H1 (cell line): Measurements from ENCODE around the gene CD44. TPM values are rescaled to one million over a fixed set of nuclear protein-coding genes. Genes with fewer than 3 reads are reported as not detected.

Experiments used
- CTCF ChIA-PET: fragments of 300-600 bp; sonication (Branson Sonifier 250); formaldehyde crosslinking; loops from one replicate; lab custom pipeline; 2021; ENCODE audit not compliant: partially characterized antibody; lab: Charles Lee
- POLR2A ChIA-PET: fragments of 300-600 bp; sonication (Branson Sonifier 250); formaldehyde crosslinking; loops from one replicate; lab custom pipeline; 2021; ENCODE audit warnings: inconsistent platforms; ENCODE audit not compliant: partially characterized antibody; lab: Charles Lee
- DNase-seq, 2 experiments: peaks; one replicate each; pipeline versions ENCODE4 v3.0.0 to v3.0.0-alpha.2; 2010 to 2022; ENCODE audit warnings: low spot score in 2 of 2, low read depth in 1 of 2, mixed read lengths in 1 of 2
- FAIRE-seq: peaks from 2 replicates; lab custom pipeline; 2011; peaks lifted over from hg19 to GRCh38; lab: Jason Lieb, UNC
- H2AFZ ChIP-seq: 2 replicates; pipeline ENCODE4 v1.8.1; 2012; ENCODE audit warnings: low read length, inconsistent platforms
- H2AK5ac ChIP-seq: 2 replicates; pipeline ENCODE4 v1.6.1; 2013; ENCODE audit warnings: low read depth, low read length
- H2BK120ac ChIP-seq: replicated peaks from 2 replicates; pipeline ENCODE3; 2013; ENCODE audit warnings: low read depth, low read length, inconsistent platforms
- H2BK12ac ChIP-seq: 2 replicates; pipeline ENCODE4 v1.6.1; 2013; ENCODE audit warnings: low read depth, low read length
- H2BK15ac ChIP-seq: 2 replicates; pipeline ENCODE4 v1.6.1; 2013; ENCODE audit warnings: low read length
- H2BK20ac ChIP-seq: 2 replicates; pipeline ENCODE4 v1.6.1; 2013; ENCODE audit warnings: low read length
- H2BK5ac ChIP-seq: 2 replicates; pipeline ENCODE4 v1.6.1; 2013; ENCODE audit warnings: low read depth, low read length
- H3K14ac ChIP-seq: 2 replicates; pipeline ENCODE4 v1.6.1; 2013; ENCODE audit warnings: inconsistent platforms; ENCODE audit not compliant: insufficient read length
- H3K18ac ChIP-seq: 2 replicates; pipeline ENCODE4 v1.6.1; 2013; ENCODE audit warnings: low read length; ENCODE audit errors: extremely low read depth
- H3K23ac ChIP-seq: 2 replicates; pipeline ENCODE4 v1.6.1; 2013; ENCODE audit warnings: inconsistent platforms; ENCODE audit not compliant: insufficient read length
- H3K23me2 ChIP-seq: 2 replicates; pipeline ENCODE4 v1.6.1; 2013; ENCODE audit warnings: low read depth, low read length
- H3K27ac ChIP-seq: 2 replicates; pipeline ENCODE4 v1.6.1; 2011; ENCODE audit warnings: low read depth, low read length, inconsistent platforms
- H3K27me3 ChIP-seq, 4 experiments: replicated peaks in 1 of 4; 1 replicate in 1 of 4; 2 replicates in 3 of 4; pipeline versions ENCODE4 v1.6.1 to v1.8.1; 2011 to 2013; ENCODE audit warnings: low read length in 3 of 4, mild to moderate bottlenecking in 3 of 4, inconsistent platforms in 2 of 4, mixed read lengths in 2 of 4, moderate library complexity in 1 of 4; ENCODE audit not compliant: control insufficient read depth in 3 of 4, insufficient read depth in 3 of 4; ENCODE audit errors: extremely low read depth in 1 of 4
- H3K36me3 ChIP-seq, 4 experiments: 2 replicates each; pipeline versions ENCODE4 v1.6.1 to v1.8.1; 2011 to 2013; ENCODE audit warnings: mild to moderate bottlenecking in 4 of 4, low read length in 3 of 4, moderate library complexity in 2 of 4, control low read depth in 1 of 4, inconsistent platforms in 1 of 4; ENCODE audit not compliant: insufficient read depth in 4 of 4, control insufficient read depth in 2 of 4
- H3K4ac ChIP-seq: replicated peaks from 2 replicates; pipeline ENCODE3; 2013; ENCODE audit warnings: low read length, low read depth, mixed read lengths, inconsistent platforms; ENCODE audit not compliant: insufficient read length
- H3K4me1 ChIP-seq, 4 experiments: replicated peaks in 1 of 4; 1 replicate in 1 of 4; 2 replicates in 3 of 4; pipeline versions ENCODE4 v1.6.1 to v1.8.1; 2011 to 2013; ENCODE audit warnings: low read length in 3 of 4, inconsistent platforms in 2 of 4, mixed read lengths in 1 of 4; ENCODE audit not compliant: insufficient read depth in 4 of 4, control insufficient read depth in 3 of 4
- H3K4me2 ChIP-seq, 2 experiments: 2 replicates each; pipeline versions ENCODE4 v1.6.1 to v1.8.1; 2011 to 2013; ENCODE audit warnings: low read depth in 2 of 2, low read length in 2 of 2, control low read depth in 1 of 2, inconsistent platforms in 1 of 2, mild to moderate bottlenecking in 1 of 2; ENCODE audit not compliant: insufficient read depth in 1 of 2
- H3K4me3 ChIP-seq, 4 experiments: fragments of 200-600, 300-600 bp in 1 of 4; sonication (generic), shearing (Covaris generic), sonication (Bioruptor Twin) in 1 of 4; 2 replicates each; pipeline versions ENCODE4 v1.5.1 to v1.8.1; 2011 to 2016; ENCODE audit warnings: low read length in 4 of 4, low read depth in 3 of 4, control low read depth in 2 of 4, inconsistent platforms in 2 of 4, mild to moderate bottlenecking in 2 of 4, mixed read lengths in 1 of 4, moderate library complexity in 1 of 4; ENCODE audit not compliant: insufficient read depth in 2 of 4; ENCODE audit errors: extremely low read depth in 1 of 4
- H3K56ac ChIP-seq: replicated peaks from 2 replicates; pipeline ENCODE3; 2013; ENCODE audit warnings: low read depth, mild to moderate bottlenecking, mixed read lengths, low read length, inconsistent platforms; ENCODE audit not compliant: insufficient read length
- H3K79me1 ChIP-seq: 2 replicates; pipeline ENCODE4 v1.6.1; 2013; ENCODE audit warnings: low read depth, low read length, control low read depth
- H3K79me2 ChIP-seq, 2 experiments: 2 replicates each; pipeline versions ENCODE4 v1.6.1 to v1.8.1; 2012 to 2013; ENCODE audit warnings: low read length in 2 of 2, mild to moderate bottlenecking in 2 of 2, inconsistent platforms in 1 of 2; ENCODE audit not compliant: insufficient read depth in 2 of 2, control insufficient read depth in 1 of 2
- H3K9ac ChIP-seq, 4 experiments: replicated peaks in 1 of 4; 1 replicate in 1 of 4; 2 replicates in 3 of 4; pipeline versions ENCODE4 v1.6.1 to v1.8.1; 2011 to 2013; ENCODE audit warnings: low read depth in 3 of 4, low read length in 3 of 4, control low read depth in 2 of 4, mild to moderate bottlenecking in 2 of 4, moderate library complexity in 2 of 4, inconsistent platforms in 1 of 4; ENCODE audit errors: extremely low read depth in 1 of 4
- H3K9me3 ChIP-seq, 2 experiments: 2 replicates each; pipeline versions ENCODE4 v1.6.1 to v1.8.1; 2012 to 2013; ENCODE audit warnings: mild to moderate bottlenecking in 2 of 2, moderate library complexity in 2 of 2, control low read depth in 1 of 2, inconsistent platforms in 1 of 2, low read depth in 1 of 2, low read length in 1 of 2, mixed read lengths in 1 of 2; ENCODE audit not compliant: insufficient read depth in 2 of 2
- H4K20me1 ChIP-seq, 2 experiments: replicated peaks in 1 of 2; 2 replicates each; pipeline versions ENCODE3 to v1.8.1; 2011 to 2013; ENCODE audit warnings: inconsistent platforms in 2 of 2, low read length in 2 of 2, mild to moderate bottlenecking in 1 of 2; ENCODE audit not compliant: insufficient read depth in 2 of 2, control insufficient read depth in 1 of 2
- H4K5ac ChIP-seq: 2 replicates; pipeline ENCODE4 v1.6.1; 2013; ENCODE audit warnings: low read length, low read depth, mixed read lengths, inconsistent platforms; ENCODE audit not compliant: insufficient read length
- H4K8ac ChIP-seq: 2 replicates; pipeline ENCODE4 v1.8.0; 2013; ENCODE audit warnings: mild to moderate bottlenecking, moderate library complexity, low read length, inconsistent platforms; ENCODE audit not compliant: insufficient read depth; ENCODE audit errors: extremely low read depth
- H4K91ac ChIP-seq: replicated peaks from 2 replicates; pipeline ENCODE3; 2013; ENCODE audit warnings: low read length, mixed read lengths, inconsistent platforms; ENCODE audit not compliant: insufficient read length
- BCL11A ChIP-seq, 2 experiments: IDR thresholded peaks; one replicate each; pipeline ENCODE4 v1.6.1; 2011; ENCODE audit warnings: low read depth in 2 of 2, low read length in 2 of 2, mild to moderate bottlenecking in 2 of 2
- CBX5 ChIP-seq: fragments of 300-800, 300-1000 bp; sonication (generic); IDR thresholded peaks from 2 replicates; pipeline ENCODE4 v1.7.1; 2016; ENCODE audit warnings: antibody characterized with exemption, low read length, low read depth
- CHD2 ChIP-seq: IDR thresholded peaks from 2 replicates; pipeline ENCODE4 v1.6.1; 2012; ENCODE audit warnings: low read length, improper control_type of control experiment
- CTCF ChIP-seq, 3 experiments: IDR thresholded peaks; 1 replicate in 2 of 3; 2 replicates in 1 of 3; pipeline versions ENCODE4 v1.5.1 to v1.6.1; 2011; ENCODE audit warnings: low read length in 3 of 3, mild to moderate bottlenecking in 3 of 3, inconsistent platforms in 2 of 3, low read depth in 1 of 3, moderate library complexity in 1 of 3; ENCODE audit not compliant: insufficient read depth in 1 of 3; ENCODE audit errors: control extremely low read depth in 1 of 3
- EZH2 ChIP-seq: fragments of 200-600 bp; sonication (generic); IDR thresholded peaks from 2 replicates; pipeline ENCODE4 v1.7.1; 2012; ENCODE audit warnings: low read depth, mild to moderate bottlenecking, moderate library complexity, low read length, inconsistent platforms; ENCODE audit not compliant: severe bottlenecking
- HDAC2 ChIP-seq, 2 experiments: fragments of 300-600 bp in 1 of 2; sonication (generic) in 1 of 2; IDR thresholded peaks; 2 replicates each; pipeline ENCODE4 v1.6.1; 2011 to 2012; ENCODE audit warnings: low read depth in 2 of 2, low read length in 2 of 2, mild to moderate bottlenecking in 2 of 2, moderate library complexity in 2 of 2, borderline replicate concordance in 1 of 2, inconsistent platforms in 1 of 2
- KDM5A ChIP-seq: fragments of 200-600 bp; IDR thresholded peaks from 2 replicates; pipeline ENCODE4 v1.7.1; 2012; ENCODE audit warnings: mild to moderate bottlenecking, low read length, inconsistent platforms, mixed read lengths
- RAD21 ChIP-seq, 2 experiments: IDR thresholded peaks in 1 of 2; conservative IDR thresholded peaks in 1 of 2; 2 replicates each; pipeline ENCODE4 v1.6.1; 2011; ENCODE audit warnings: low read depth in 2 of 2, low read length in 2 of 2, improper control_type of control experiment in 1 of 2, inconsistent platforms in 1 of 2, mild to moderate bottlenecking in 1 of 2, moderate library complexity in 1 of 2
- WGBS, 2 experiments: shearing (Covaris generic) in 1 of 2; methylation state at CpG; one replicate each; pipeline versions ENCODE4 v1.1.6 to v1.1.7; 2013 to 2015; ENCODE audit warnings: low lambda C conversion rate in 2 of 2, mixed read lengths in 2 of 2, inconsistent platforms in 1 of 2, low coverage in 1 of 2, missing lambda C conversion rate in 1 of 2; ENCODE audit not compliant: insufficient replicate concordance in 2 of 2, insufficient coverage in 1 of 2, insufficient read length in 1 of 2; ENCODE audit errors: extremely low coverage in 1 of 2, missing lambda C conversion rate in 1 of 2; 5-methylcytosine and 5-hydroxymethylcytosine counted together
- polyA plus RNA-seq, 7 experiments: library from polyadenylated mRNA; depleted of rRNA in 3 of 7; stranded (reverse) in 5 of 7; unstranded in 2 of 7; fragments of >200 nt in 5 of 7; fragments of 200-250 nt in 2 of 7; gene quantifications; 1 replicate in 5 of 7; 2 replicates in 1 of 7; 4 replicates in 1 of 7; pipeline versions ENCODE4 v1.2.1 to v1.2.3, GENCODE V29; 2011 to 2013; ENCODE audit warnings: missing spikeins in 2 of 7, mixed read lengths in 2 of 7
- total RNA-seq: library from RNA; stranded (reverse); fragmentation: NEBNext Ultra II Directional; extraction: Animal tissue kit (Norgen Biotek cat#: 25700); gene quantifications from 2 replicates; pipeline ENCODE4 v1.2.1, GENCODE V29; 2021

Gene CD44
- total and polyA plus RNA-seq, 2 of the 8 experiments (the other 6 are each of a cell fraction or from before 2014, with no cell fraction given) = 11.8 to 13.7 TPM

- Histone ChIP-seq H3K4ac (no peak overlapping the region), H3K14ac (no peak overlapping the region), H3K4me2 (no peak overlapping the region), H3K23ac (no peak overlapping the region), H2AK5ac (no peak overlapping the region), H3K18ac (no peak overlapping the region), H2BK12ac (no peak overlapping the region), H3K23me2 (no peaks in the 10 kb centered on the region), H3K36me3 (no peaks in the 10 kb centered on the region), H2BK15ac (no peak overlapping the region), H3K56ac (no peak overlapping the region), H2BK5ac (no peak overlapping the region), H4K91ac (no peak overlapping the region), H3K9me3 (no peaks in the 10 kb centered on the region), H4K20me1 (no peaks in the 10 kb centered on the region), H3K4me3 (no peak overlapping the region), H3K79me2 (no peaks in the 10 kb centered on the region), H2AFZ (no peak overlapping the region), H3K4me1 (no peaks in the 10 kb centered on the region), H2BK20ac (no peak overlapping the region), H3K79me1 (no peaks in the 10 kb centered on the region), H3K9ac (no peak overlapping the region), H3K27me3 (no peaks in the 10 kb centered on the region), H3K27ac (no peak overlapping the region), H4K8ac (no peak overlapping the region), H2BK120ac (no peak overlapping the region), H4K5ac (no peak overlapping the region)
- ChIA-PET POLR2A (no interaction called here), CTCF (interaction anchor here (0.6 kb wide), 1 partner anchor 1901 kb away, joined by 3 read pairs; no protein-coding TSS in a partner anchor)
- DNase-seq (no peak), FAIRE-seq (no peak)
- WGBS, 2 experiments = 84% methylated on average over 5 of the region's 5 CpGs; no CpG with 5 or more reads in 1 of the 2 experiments
- TF ChIP-seq CHD2 = no peak
- no peak for TF ChIP-seq KDM5A
- no peak for TF ChIP-seq BCL11A (IDR thresholded peaks at IDR 0.05; ENCODE audit: low read depth in 2 of 2, low read length in 2 of 2)
- TF ChIP-seq RAD21 (IDR thresholded peaks at IDR 0.05 in 1 of 2, conservative IDR thresholded peaks at IDR 0.05 in 1 of 2; ENCODE audit: low read depth in 2 of 2, low read length in 2 of 2) = no peak
- TF ChIP-seq CBX5 = no peak
- no peak for TF ChIP-seq CTCF (IDR thresholded peaks at IDR 0.05; ENCODE audit: control extremely low read depth in 1 of 3, insufficient read depth in 1 of 3, low read depth in 1 of 3, low read length in 3 of 3)
- TF ChIP-seq HDAC2 (IDR thresholded peaks at IDR 0.05; ENCODE audit: borderline replicate concordance in 1 of 2, low read depth in 2 of 2, low read length in 2 of 2) = no peak
- no peak for TF ChIP-seq EZH2
Measured at GRCh38 chr11:35098855-35099254, 40.1 kb upstream of the CD44 start.
